Brain microvascular endothelial cell (primary cell): ENCODE data around the gene USH1G.
"Not testable (repeated sequence)": the region's sequence is repeated elsewhere in the genome, so short reads cannot be mapped to it uniquely, and the experiment has no call there.

Experiments
- DNase-seq: peaks from one replicate; pipeline ENCODE4 v3.0.0-alpha.2; 2020
- H3K27ac ChIP-seq: fragments of 250-450 bp; sonication (Bioruptor Pico); 2 replicates; pipeline ENCODE4 v1.5.1; 2020; ENCODE audit warnings: mild to moderate bottlenecking, moderate library complexity
- H3K27me3 ChIP-seq: fragments of 250-450 bp; sonication (Bioruptor Pico); replicated peaks from 2 replicates; pipeline ENCODE4 v1.5.1; 2020; ENCODE audit warnings: mild to moderate bottlenecking
- H3K36me3 ChIP-seq: fragments of 250-450 bp; sonication (Bioruptor Pico); replicated peaks from 2 replicates; pipeline ENCODE4 v1.5.1; 2020; ENCODE audit warnings: mild to moderate bottlenecking
- H3K4me3 ChIP-seq: 2 replicates; pipeline ENCODE4 v1.5.1; 2011; ENCODE audit warnings: low read depth, mild to moderate bottlenecking, control low read depth, low read length, moderate library complexity
- in situ Hi-C: cut with HindIII; loops from 2 replicates; pipeline ENCODE4 v1.10.0; 2017; ENCODE audit warnings: low sequenced_read_pairs, low pct_ligation_motif_present
- TF ChIP-seq, protein P1 (sequence below): IDR thresholded peaks from 2 replicates; pipeline ENCODE4 v1.5.1; 2011; ENCODE audit warnings: low read depth, mild to moderate bottlenecking, moderate library complexity, low read length, control low read depth, inconsistent platforms; ENCODE audit errors: missing control alignments

USH1G gene

DNA sequence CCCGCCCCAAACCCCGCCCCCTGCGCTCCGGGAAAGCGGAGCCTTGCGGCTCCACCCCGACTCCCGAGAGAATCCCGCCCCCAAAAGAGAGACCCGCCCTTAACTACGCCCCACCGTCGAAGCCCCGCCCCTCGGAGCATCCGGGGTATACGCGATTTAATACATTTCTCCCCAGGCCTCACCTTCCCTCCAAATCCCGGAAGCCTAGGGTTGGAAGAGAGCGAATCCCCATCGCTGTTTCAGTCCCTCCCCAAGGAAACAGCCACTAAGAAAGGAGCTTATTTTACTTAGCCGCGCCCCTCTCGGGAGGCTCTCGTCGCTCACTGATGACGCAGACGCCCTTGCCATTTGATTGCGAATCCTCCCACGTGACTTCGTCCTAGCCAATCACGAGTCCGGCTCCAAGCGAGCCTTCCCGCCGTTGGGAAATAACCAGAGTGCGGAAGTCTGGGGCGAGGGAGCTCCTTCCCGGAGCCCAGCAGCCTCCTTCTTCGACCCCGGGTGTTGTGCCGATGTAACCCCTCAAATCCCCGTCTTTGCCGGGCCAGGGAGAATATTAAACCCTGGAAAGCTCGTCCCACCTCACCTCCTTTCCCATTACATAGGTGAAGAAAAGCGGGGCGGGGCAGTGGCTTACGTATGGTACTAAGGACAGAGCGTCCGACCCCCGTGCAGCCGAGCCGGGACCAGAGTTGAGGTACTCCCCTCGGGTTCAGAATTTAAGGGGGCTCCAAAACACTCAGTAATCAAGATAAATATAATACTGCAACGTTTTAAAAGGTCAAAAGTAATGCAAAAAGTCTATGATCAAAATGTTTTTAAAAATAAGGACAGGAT, 49.8 kb downstream of the USH1G start:
- Histone ChIP-seq H3K36me3 (no peaks in the 10 kb centered on the region), H3K27me3 (no peaks in the 10 kb centered on the region), H3K4me3 (peak overlapping the region; percentile 81), H3K27ac (peak overlapping the region; percentile 68)
- DNase-seq: peak; percentile 100
- in situ Hi-C loops: no loop called here
- TF ChIP-seq, protein P1, sequence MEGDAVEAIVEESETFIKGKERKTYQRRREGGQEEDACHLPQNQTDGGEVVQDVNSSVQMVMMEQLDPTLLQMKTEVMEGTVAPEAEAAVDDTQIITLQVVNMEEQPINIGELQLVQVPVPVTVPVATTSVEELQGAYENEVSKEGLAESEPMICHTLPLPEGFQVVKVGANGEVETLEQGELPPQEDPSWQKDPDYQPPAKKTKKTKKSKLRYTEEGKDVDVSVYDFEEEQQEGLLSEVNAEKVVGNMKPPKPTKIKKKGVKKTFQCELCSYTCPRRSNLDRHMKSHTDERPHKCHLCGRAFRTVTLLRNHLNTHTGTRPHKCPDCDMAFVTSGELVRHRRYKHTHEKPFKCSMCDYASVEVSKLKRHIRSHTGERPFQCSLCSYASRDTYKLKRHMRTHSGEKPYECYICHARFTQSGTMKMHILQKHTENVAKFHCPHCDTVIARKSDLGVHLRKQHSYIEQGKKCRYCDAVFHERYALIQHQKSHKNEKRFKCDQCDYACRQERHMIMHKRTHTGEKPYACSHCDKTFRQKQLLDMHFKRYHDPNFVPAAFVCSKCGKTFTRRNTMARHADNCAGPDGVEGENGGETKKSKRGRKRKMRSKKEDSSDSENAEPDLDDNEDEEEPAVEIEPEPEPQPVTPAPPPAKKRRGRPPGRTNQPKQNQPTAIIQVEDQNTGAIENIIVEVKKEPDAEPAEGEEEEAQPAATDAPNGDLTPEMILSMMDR: no peak

DNA sequence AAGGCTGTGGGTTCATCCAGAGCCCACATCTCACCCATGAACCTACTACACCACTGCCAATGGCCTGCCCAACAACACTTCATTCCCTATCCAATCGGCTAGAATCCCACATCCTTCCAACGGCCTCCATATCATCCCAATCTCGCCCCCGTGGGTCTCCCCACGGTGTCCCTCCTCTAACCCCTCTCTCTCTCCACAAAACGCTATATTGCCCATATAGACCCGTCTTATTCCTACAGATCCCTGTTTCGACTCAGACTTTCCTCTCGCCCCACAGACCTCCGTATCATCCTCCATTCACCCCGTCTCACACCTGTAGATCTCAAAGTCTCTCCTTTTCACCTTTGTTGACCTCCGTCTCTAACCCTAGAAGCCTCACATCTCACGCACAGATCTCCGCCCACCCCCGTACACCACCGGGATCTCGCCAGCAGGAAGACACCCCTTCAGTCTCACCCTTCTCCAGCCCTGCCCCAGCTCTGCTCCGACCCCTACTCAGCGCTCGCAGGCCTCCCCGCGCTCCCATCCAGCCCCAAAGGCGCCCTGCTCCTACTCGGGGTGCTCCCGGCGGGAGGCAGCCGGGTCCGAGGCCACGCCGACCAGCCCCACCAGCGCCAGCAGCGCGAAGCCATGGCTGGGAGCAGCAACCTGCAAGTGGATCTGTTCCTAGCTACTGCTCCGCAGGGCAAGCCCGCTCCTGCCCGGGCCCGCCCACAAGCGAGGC, 50.6 kb downstream of the USH1G start, which contains the start of gene FDXR:
Gene FDXR (minus strand): TSS at position 682 of the 724 bp plus-strand sequence. CDS start 50 bp downstream, at position 632.
- Histone ChIP-seq H3K4me3 (peak within 1 kb of the TSS; percentile 81), H3K36me3 (no peaks in the 10 kb centered on the region), H3K27ac (peak within 1 kb of the TSS; percentile 68), H3K27me3 (no peaks in the 10 kb centered on the region)
- TF ChIP-seq, protein P1: no peak
- in situ Hi-C loops: no loop called here
- DNase-seq: no peak

DNA sequence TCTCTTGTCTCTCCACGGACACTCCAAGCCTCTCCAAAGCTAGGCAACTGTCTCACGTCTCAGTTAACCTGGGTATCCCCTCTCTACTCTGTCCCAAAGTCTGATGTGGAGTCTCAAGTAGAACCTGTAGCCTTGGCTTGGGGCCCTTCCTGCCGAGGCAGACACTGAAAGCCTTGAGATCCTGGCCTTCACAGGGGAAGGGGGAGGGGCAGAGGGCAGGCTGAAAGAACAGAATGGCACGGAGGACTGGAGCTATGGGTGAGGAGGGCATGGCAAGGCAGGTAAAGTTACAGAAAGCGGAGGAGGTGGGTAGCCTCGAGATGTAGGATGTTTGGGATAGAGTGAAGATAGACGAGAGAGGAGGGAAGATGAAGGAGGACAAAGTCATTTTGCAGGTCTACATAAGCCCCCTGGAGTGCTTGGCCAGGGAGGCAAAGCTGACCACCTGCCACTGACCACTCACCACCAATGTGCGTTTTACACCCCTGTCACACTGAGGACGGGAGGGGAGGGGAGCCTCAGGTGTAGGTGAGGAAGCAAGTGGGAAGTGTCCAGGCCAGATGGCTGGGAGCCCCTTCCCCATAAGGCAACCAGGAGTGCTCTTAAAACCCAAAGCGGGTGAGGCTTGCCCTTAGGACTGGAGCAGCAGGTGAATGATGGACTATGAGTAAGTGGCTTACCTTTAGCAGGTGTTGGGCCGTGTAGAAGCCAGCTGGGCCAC, 51.5 kb downstream of the USH1G start:
- no peak for DNase-seq
- Histone ChIP-seq H3K36me3 (no peaks in the 10 kb centered on the region), H3K4me3 (no peak overlapping the region), H3K27me3 (no peaks in the 10 kb centered on the region), H3K27ac (no peak overlapping the region)
- in situ Hi-C loops: no loop called here
- TF ChIP-seq, protein P1: no peak

DNA sequence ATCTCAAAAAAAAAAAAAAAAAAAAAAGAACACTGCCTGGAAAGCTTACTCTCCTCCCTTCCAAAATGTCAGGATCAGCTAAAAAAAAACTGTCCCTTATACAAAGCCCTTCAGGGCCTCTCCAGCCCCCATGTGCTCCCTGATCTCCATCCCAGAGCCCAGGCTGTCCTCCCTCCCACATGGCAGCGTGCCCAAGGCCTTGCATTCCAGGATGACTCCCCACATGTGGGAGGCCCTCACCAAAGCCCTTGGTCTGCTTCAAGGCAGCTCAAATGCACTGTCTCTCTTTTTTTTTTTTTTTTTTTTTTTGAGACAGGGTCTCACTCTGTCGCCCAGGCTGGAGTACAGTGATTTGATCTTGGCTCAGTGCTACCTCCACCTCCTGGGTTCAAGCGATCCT, 52.5 kb downstream of the USH1G start:
- TF ChIP-seq, protein P1: no peak
- Histone ChIP-seq H3K4me3 (no peak overlapping the region), H3K36me3 (no peaks in the 10 kb centered on the region), H3K27me3 (no peaks in the 10 kb centered on the region), H3K27ac (no peak overlapping the region)
- in situ Hi-C loops: no loop called here
- DNase-seq: peak; percentile 33

DNA sequence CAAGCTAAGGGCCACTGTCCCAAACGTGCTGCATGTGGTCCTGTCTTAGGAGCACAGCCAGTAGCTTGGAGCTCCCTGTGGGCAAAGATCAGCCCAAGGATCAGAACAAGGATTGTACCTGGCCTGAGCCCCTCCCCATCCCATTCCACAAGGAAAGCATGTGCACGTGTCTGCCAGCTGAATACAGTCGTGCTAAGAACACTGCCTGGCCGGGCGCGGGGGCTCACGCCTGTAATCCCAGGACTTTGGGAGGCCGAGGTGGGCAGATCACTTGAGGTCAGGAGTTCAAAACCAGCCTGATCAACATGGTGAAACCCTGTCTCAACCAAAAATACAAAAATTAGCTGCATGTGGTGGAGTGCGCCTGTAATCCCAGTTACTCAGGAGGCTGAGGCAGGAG, 53.0 kb downstream of the USH1G start:
- H3K27me3 ChIP-seq, H3K27ac ChIP-seq, in situ Hi-C loops, H3K36me3 ChIP-seq, DNase-seq, H3K4me3 ChIP-seq: not testable (repeated sequence)

DNA sequence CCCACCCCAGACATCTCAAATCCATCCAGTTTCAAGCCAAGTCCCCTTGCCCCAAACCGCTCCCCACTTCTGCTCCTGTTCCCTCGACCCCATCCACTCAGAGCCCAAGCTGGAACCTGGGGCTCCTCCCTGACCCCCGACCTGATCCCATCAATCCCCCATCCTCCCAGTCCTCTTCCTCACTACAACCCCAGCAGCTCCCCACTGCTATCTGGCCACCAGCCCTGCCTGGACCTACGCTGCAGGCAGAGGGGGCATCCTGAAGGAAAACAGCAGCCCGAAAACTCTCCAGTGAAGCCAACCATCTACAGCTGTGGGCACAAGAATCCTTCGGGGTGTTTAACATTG, 54.2 kb downstream of the USH1G start:
- Histone ChIP-seq H3K36me3 (no peaks in the 10 kb centered on the region), H3K4me3 (no peak overlapping the region), H3K27me3 (no peaks in the 10 kb centered on the region), H3K27ac (no peak overlapping the region)
- no peak for DNase-seq
- in situ Hi-C loops: no loop called here
- TF ChIP-seq, protein P1: no peak
